ENCODE data around the gene STX18. TPM values are rescaled to one million over a fixed set of nuclear protein-coding genes. Genes with fewer than 3 reads are reported as not detected.

Gene STX18
- total RNA-seq, 2 experiments from 2014 or later: 25.6 to 26.5 TPM

- DNase-seq: peak; percentile 66
- CTCF ChIA-PET: interaction anchor here (0.7 to 3.8 kb wide), 3 partner anchors 16 to 44 kb away, joined by 3 to 20 read pairs (median 3); no protein-coding TSS in a partner anchor
- Mint-ChIP-seq H3K36me3 (peaks cover 7% of the 10 kb centered on the region), H3K27me3 (no peaks in the 10 kb centered on the region), H3K9me3 (ENCODE audit: low read depth) (no peaks in the 10 kb centered on the region), H3K4me1 (peaks cover 55% of the 10 kb centered on the region), H3K27ac (peak overlapping the region; percentile 96), H3K4me3 (peak overlapping the region; percentile 90)
- peak; percentile 30 for ATAC-seq
Observed at GRCh38 chr4:4541040-4541631, 712 bp downstream of the STX18 start.

DNA sequence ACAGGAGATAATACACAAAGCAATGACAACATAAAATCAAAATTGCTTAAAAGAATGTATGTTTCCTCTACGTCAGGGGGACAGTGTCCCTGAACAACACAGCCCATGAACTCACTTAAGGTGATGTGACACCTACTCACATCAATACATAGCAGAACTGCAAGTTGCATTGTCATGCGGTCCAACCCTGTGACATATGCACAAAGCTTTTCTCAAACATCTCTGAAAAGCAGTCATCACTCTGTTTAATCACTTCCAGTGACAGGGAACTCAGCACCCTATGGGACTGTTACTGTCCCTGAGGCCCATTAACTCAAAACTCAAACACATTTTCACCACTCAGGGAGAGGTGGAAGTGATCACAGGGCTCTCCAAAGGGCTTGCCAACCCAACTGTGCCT, 2.4 kb downstream of the STX18 start:
- H3K9me3 Mint-ChIP-seq (ENCODE audit: low read depth): no peaks in the 10 kb centered on the region
- H3K4me1 Mint-ChIP-seq: peaks cover 55% of the 10 kb centered on the region
- CTCF ChIA-PET: no interaction called here
- H3K36me3 Mint-ChIP-seq: peaks cover 3% of the 10 kb centered on the region
- H3K4me3 Mint-ChIP-seq: no peak overlapping the region
- DNase-seq (no peak), ATAC-seq (no peak)
- H3K27me3 Mint-ChIP-seq: no peaks in the 10 kb centered on the region
- H3K27ac Mint-ChIP-seq: no peak overlapping the region

DNA sequence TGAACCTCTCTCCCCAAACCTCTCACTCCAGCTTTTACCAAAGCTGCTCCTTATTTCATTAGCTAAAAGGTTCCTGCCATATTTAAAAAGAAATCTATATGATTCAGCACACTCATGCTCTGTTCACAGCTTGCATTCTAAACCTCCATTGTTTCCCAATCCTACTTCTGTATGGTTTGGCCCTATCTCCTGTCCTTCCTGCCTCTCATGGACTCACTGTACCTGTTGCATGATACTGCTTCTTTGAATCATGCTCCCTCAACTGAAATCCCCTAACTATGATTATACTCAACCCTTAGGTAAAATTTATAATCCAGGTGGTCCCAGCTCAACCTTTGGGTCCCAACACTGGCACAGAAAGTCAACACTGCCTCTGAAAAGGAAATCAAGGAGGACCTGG, 6.3 kb downstream of the STX18 start:
- Mint-ChIP-seq H3K27ac (no peak overlapping the region), H3K4me1 (peaks cover 30% of the 10 kb centered on the region), H3K36me3 (no peaks in the 10 kb centered on the region), H3K27me3 (no peaks in the 10 kb centered on the region), H3K9me3 (ENCODE audit: low read depth) (no peaks in the 10 kb centered on the region), H3K4me3 (no peak overlapping the region)
- no peak for ATAC-seq
- DNase-seq: no peak
- CTCF ChIA-PET: interaction anchor here (1.2 to 1.3 kb wide), 2 partner anchors 11 to 17 kb away, joined by 3 to 7 read pairs; no protein-coding TSS in a partner anchor

- H3K36me3 Mint-ChIP-seq: no peaks in the 10 kb centered on the region
- ATAC-seq (no peak), DNase-seq (no peak)
- peaks cover 20% of the 10 kb centered on the region for H3K4me1 Mint-ChIP-seq
- H3K27ac Mint-ChIP-seq: no peak overlapping the region
- H3K9me3 Mint-ChIP-seq (ENCODE audit: low read depth): no peaks in the 10 kb centered on the region
- CTCF ChIA-PET: interaction anchor here (1.3 kb wide), 1 partner anchor 10 kb away, joined by 7 read pairs; no protein-coding TSS in a partner anchor
- no peaks in the 10 kb centered on the region for H3K27me3 Mint-ChIP-seq
- no peak overlapping the region for H3K4me3 Mint-ChIP-seq
Observed at GRCh38 chr4:4534515-4535145, 7.2 kb downstream of the STX18 start.

GRCh38 chr4:4533461-4534169, 8.2 kb downstream of the STX18 start:
- Mint-ChIP-seq H3K4me3 (no peak overlapping the region), H3K9me3 (ENCODE audit: low read depth) (no peaks in the 10 kb centered on the region), H3K36me3 (no peaks in the 10 kb centered on the region), H3K27me3 (no peaks in the 10 kb centered on the region), H3K4me1 (peaks cover 14% of the 10 kb centered on the region), H3K27ac (no peak overlapping the region)
- no peak for DNase-seq
- CTCF ChIA-PET: no interaction called here
- no peak for ATAC-seq

- Mint-ChIP-seq H3K36me3 (peaks cover 1% of the 10 kb centered on the region), H3K4me1 (peaks cover 8% of the 10 kb centered on the region), H3K9me3 (ENCODE audit: low read depth) (no peaks in the 10 kb centered on the region), H3K27ac (no peak overlapping the region), H3K4me3 (no peak overlapping the region), H3K27me3 (no peaks in the 10 kb centered on the region)
- ATAC-seq (no peak), DNase-seq (no peak)
- CTCF ChIA-PET: no interaction called here
Observed at GRCh38 chr4:4532371-4533154, 9.3 kb downstream of the STX18 start.

DNA sequence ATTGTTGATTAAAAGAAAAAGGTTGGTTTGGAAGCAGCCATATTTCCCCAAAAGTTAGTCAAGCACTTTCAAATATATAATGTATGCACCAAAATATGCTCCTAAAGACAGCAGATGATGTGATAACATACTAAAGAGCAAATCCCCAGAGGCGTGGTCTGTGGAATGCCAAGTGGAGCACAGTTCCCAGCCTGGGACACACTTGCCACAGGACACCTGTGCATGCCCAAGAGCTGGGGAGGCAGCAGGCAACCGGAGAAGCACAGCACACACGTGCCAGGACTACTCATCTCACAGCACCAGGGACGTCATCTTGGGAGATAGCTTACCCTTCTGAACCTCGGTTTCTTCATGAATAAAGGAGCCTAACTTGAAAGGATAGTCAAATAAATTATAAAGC, 12.5 kb downstream of the STX18 start:
- Mint-ChIP-seq H3K27ac (no peak overlapping the region), H3K4me3 (no peak overlapping the region), H3K36me3 (peaks cover 10% of the 10 kb centered on the region), H3K9me3 (ENCODE audit: low read depth) (no peaks in the 10 kb centered on the region), H3K27me3 (no peaks in the 10 kb centered on the region), H3K4me1 (peaks cover 6% of the 10 kb centered on the region)
- CTCF ChIA-PET: interaction anchor here (1.0 kb wide), 1 partner anchor 13 kb away, joined by 4 read pairs; the partner anchor contains the start of gene STX18
- DNase-seq (no peak), ATAC-seq (no peak)

DNA sequence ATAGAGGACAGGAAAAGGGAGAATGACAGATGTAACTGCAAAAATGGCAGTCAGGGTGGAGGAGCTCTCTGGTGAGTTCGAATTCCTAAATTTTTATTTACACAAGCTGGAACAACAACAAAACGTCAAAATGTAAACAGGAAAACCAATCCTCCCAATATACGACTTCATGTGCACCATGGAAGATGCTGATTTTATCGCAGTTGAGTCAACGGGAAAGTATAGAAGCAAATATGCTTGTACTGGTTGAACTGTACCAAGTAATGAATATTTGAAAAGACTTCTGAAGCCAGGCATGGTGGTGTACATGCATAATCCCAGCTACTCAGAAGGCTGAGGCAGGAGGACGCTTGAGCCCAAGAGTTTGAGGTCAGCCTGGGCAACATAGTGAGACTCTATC, 15.4 kb downstream of the STX18 start:
- peaks cover 11% of the 10 kb centered on the region for H3K36me3 Mint-ChIP-seq
- no peak overlapping the region for H3K27ac Mint-ChIP-seq
- no peak overlapping the region for H3K4me3 Mint-ChIP-seq
- ATAC-seq: no peak
- no peaks in the 10 kb centered on the region for H3K9me3 Mint-ChIP-seq (ENCODE audit: low read depth)
- H3K27me3 Mint-ChIP-seq: no peaks in the 10 kb centered on the region
- peaks cover 18% of the 10 kb centered on the region for H3K4me1 Mint-ChIP-seq
- DNase-seq: no peak
- CTCF ChIA-PET: no interaction called here

DNA sequence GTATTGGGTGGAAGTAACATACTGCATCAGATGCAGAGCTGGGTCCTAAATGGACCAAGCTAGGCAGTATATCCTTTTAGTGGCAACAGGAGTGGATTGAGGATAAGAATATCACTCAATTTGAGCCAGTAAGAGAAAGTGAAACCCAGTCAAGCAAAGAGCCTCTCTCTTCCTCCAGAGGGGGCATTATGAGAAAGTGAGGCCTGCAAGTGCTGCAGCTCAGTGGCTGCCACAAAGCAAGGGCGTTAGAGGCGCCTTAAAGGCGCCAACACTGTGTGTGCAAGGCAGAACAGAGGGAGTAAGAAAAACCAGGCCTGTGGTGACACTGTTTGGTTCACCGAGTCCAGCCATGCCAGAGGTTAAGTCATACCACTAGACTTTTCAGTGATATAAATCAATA, 17.5 kb downstream of the STX18 start:
- no peaks in the 10 kb centered on the region for H3K9me3 Mint-ChIP-seq (ENCODE audit: low read depth)
- peak overlapping the region; percentile 45 for H3K4me3 Mint-ChIP-seq
- peaks cover 20% of the 10 kb centered on the region for H3K4me1 Mint-ChIP-seq
- peak; percentile 100 for ATAC-seq
- peaks cover 11% of the 10 kb centered on the region for H3K36me3 Mint-ChIP-seq
- peak; percentile 83 for DNase-seq
- H3K27me3 Mint-ChIP-seq: no peaks in the 10 kb centered on the region
- CTCF ChIA-PET: interaction anchor here (0.6 to 1.9 kb wide), 6 partner anchors 11 to 153 kb away, joined by 3 to 20 read pairs (median 4); partner anchors contain the start of gene STX18
- H3K27ac Mint-ChIP-seq: peak overlapping the region; percentile 68

DNA sequence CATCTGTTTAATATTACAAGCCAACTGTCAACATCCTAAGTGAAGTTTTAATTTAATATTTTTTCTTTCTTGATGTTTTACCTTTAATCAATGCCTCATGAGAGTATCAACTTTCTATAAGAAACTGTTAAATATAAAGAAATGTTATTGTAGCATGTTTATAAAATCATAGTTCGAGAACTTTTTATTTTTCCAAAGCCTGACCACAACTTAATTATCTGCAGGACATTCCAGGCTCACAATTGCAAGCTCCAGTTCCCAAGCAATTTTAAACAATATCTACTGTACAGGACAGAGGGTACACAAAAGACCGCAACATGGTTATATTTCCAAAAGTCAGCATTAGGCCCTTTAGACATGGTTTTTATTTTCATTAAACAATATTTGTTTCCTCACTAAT, 20.1 kb downstream of the STX18 start:
- H3K4me3 Mint-ChIP-seq: no peak overlapping the region
- no peaks in the 10 kb centered on the region for H3K27me3 Mint-ChIP-seq
- peaks cover 28% of the 10 kb centered on the region for H3K4me1 Mint-ChIP-seq
- peaks cover 8% of the 10 kb centered on the region for H3K36me3 Mint-ChIP-seq
- DNase-seq: no peak
- H3K9me3 Mint-ChIP-seq (ENCODE audit: low read depth): no peaks in the 10 kb centered on the region
- no peak overlapping the region for H3K27ac Mint-ChIP-seq
- no peak for ATAC-seq
- CTCF ChIA-PET: interaction anchor here (1.1 kb wide), 1 partner anchor 35 kb away, joined by 3 read pairs; no protein-coding TSS in a partner anchor

- Mint-ChIP-seq H3K36me3 (peaks cover 6% of the 10 kb centered on the region), H3K4me1 (peaks cover 28% of the 10 kb centered on the region), H3K9me3 (ENCODE audit: low read depth) (no peaks in the 10 kb centered on the region), H3K4me3 (no peak overlapping the region), H3K27ac (no peak overlapping the region), H3K27me3 (no peaks in the 10 kb centered on the region)
- DNase-seq (no peak), ATAC-seq (no peak)
- CTCF ChIA-PET: interaction anchor here (1.1 kb wide), 3 partner anchors 13 to 88 kb away, joined by 3 read pairs; no protein-coding TSS in a partner anchor
Observed at GRCh38 chr4:4521136-4521535, 20.7 kb downstream of the STX18 start.

DNA sequence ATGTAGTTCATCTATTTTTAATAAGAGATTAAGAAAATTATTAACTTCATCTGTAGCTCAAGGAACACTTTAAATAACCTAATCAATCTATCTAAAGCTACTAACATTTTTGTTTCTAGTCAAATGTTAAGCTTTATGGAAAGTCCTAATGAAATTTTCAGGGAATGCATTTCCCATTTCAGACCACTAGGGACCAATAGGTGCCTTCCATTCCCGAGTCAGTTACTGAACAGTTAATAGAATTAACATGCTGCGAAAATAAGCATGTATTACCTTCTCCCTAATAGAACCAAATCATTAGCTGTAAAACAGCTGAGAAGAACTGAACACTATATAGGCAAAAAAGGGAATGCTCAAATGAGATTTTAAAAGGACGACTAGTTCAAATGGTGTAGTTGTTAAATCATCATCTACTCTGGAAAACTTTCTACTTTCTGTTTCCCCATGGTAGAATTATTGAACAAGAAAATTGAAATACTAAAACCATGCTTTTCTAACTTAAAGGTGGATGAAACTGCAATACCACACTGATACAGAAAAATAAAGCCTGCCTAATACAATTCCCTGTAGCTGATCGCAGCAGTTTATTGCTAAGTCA, 22.5 kb downstream of the STX18 start:
- no peaks in the 10 kb centered on the region for H3K27me3 Mint-ChIP-seq
- H3K9me3 Mint-ChIP-seq (ENCODE audit: low read depth): no peaks in the 10 kb centered on the region
- peaks cover 1% of the 10 kb centered on the region for H3K36me3 Mint-ChIP-seq
- CTCF ChIA-PET: interaction anchor here (1.1 to 1.4 kb wide), 3 partner anchors 11 to 31 kb away, joined by 3 to 6 read pairs (median 3); no protein-coding TSS in a partner anchor
- H3K4me3 Mint-ChIP-seq: no peak overlapping the region
- peaks cover 21% of the 10 kb centered on the region for H3K4me1 Mint-ChIP-seq
- DNase-seq: no peak
- no peak for ATAC-seq
- H3K27ac Mint-ChIP-seq: no peak overlapping the region

Data from activated CD8-positive, alpha-beta memory T cell treated with anti-CD3 and anti-CD28 coated beads, Interleukin-2, amount 10 ng/mL, durations not matched to agents 7 days and 5 days (primary cell).